ENCODE data around the gene NET1. TPM values are rescaled to one million over a fixed set of nuclear protein-coding genes. Genes with fewer than 3 reads are reported as not detected.

Gene NET1
- total RNA-seq, 2 donors from 2014 or later = 174 to 455 TPM

- Histone ChIP-seq H3K4me3 (no peak overlapping the region), H3K4me1 (no peaks in the 10 kb centered on the region), H3K27ac (no peak overlapping the region), H3K9me3 (no peaks in the 10 kb centered on the region), H3K27me3 (no peaks in the 10 kb centered on the region), H3K36me3 (no peaks in the 10 kb centered on the region), H3K9ac (ENCODE audit: low read depth in 2 of 2, low read length in 2 of 2) (no peak overlapping the region)
- intact Hi-C loops (cut with DNase I) = no loop called here
- DNase-seq = no peak
- no peak for TF ChIP-seq CTCF (IDR thresholded peaks at IDR 0.05)
Observed at GRCh38 chr10:5393529-5393928, 18.8 kb upstream of the NET1 start.

GRCh38 chr10:5395168-5395567 is 17.2 kb upstream of the NET1 start:
- intact Hi-C loops (cut with DNase I) = no loop called here
- H3K27me3 ChIP-seq = no peaks in the 10 kb centered on the region

GRCh38 chr10:5396556-5397300 is 15.6 kb upstream of the NET1 start:
- intact Hi-C loops (cut with DNase I) = no loop called here
- Histone ChIP-seq H3K36me3 (no peaks in the 10 kb centered on the region), H3K4me1 (no peaks in the 10 kb centered on the region), H3K9ac (ENCODE audit: low read depth in 2 of 2, low read length in 2 of 2) (no peak overlapping the region), H3K4me3 (no peak overlapping the region), H3K9me3 (no peaks in the 10 kb centered on the region), H3K27ac (no peak overlapping the region), H3K27me3 (no peaks in the 10 kb centered on the region)
- DNase-seq = no peak
- no peak for TF ChIP-seq CTCF (IDR thresholded peaks at IDR 0.05)

More at GRCh38 chr10:5395168-5395567, 17.2 kb upstream of the NET1 start:
- no peak overlapping the region for H3K9ac ChIP-seq (ENCODE audit: low read depth in 2 of 2, low read length in 2 of 2)
- no peak for TF ChIP-seq CTCF (IDR thresholded peaks at IDR 0.05)
- DNase-seq = no peak
- no peak overlapping the region for H3K27ac ChIP-seq
- no peaks in the 10 kb centered on the region for H3K36me3 ChIP-seq
- no peaks in the 10 kb centered on the region for H3K4me1 ChIP-seq
- H3K9me3 ChIP-seq = no peaks in the 10 kb centered on the region
- no peak overlapping the region for H3K4me3 ChIP-seq

- no peaks in the 10 kb centered on the region for H3K36me3 ChIP-seq
- no peak for TF ChIP-seq CTCF (IDR thresholded peaks at IDR 0.05)
- intact Hi-C loops (cut with DNase I) = no loop called here
Observed at GRCh38 chr10:5399332-5399731, 13.0 kb upstream of the NET1 start.

GRCh38 chr10:5400468-5401240 is 11.7 kb upstream of the NET1 start:
- no peaks in the 10 kb centered on the region for H3K9me3 ChIP-seq
- H3K4me1 ChIP-seq = no peaks in the 10 kb centered on the region
- no peak overlapping the region for H3K27ac ChIP-seq
- no peaks in the 10 kb centered on the region for H3K36me3 ChIP-seq
- no peaks in the 10 kb centered on the region for H3K27me3 ChIP-seq
- intact Hi-C loops (cut with DNase I) = no loop called here
- DNase-seq = no peak
- H3K4me3 ChIP-seq = no peak overlapping the region
- TF ChIP-seq CTCF (IDR thresholded peaks at IDR 0.05) = no peak
- no peak overlapping the region for H3K9ac ChIP-seq (ENCODE audit: low read depth in 2 of 2, low read length in 2 of 2)

More at GRCh38 chr10:5399332-5399731, 13.0 kb upstream of the NET1 start:
- no peak for DNase-seq
- Histone ChIP-seq H3K27me3 (no peaks in the 10 kb centered on the region), H3K4me1 (no peaks in the 10 kb centered on the region), H3K9ac (ENCODE audit: low read depth in 2 of 2, low read length in 2 of 2) (no peak overlapping the region), H3K27ac (no peak overlapping the region), H3K4me3 (no peak overlapping the region), H3K9me3 (no peaks in the 10 kb centered on the region)
